ENCODE data around the gene S100PBP.

The S100PBP gene

DNA sequence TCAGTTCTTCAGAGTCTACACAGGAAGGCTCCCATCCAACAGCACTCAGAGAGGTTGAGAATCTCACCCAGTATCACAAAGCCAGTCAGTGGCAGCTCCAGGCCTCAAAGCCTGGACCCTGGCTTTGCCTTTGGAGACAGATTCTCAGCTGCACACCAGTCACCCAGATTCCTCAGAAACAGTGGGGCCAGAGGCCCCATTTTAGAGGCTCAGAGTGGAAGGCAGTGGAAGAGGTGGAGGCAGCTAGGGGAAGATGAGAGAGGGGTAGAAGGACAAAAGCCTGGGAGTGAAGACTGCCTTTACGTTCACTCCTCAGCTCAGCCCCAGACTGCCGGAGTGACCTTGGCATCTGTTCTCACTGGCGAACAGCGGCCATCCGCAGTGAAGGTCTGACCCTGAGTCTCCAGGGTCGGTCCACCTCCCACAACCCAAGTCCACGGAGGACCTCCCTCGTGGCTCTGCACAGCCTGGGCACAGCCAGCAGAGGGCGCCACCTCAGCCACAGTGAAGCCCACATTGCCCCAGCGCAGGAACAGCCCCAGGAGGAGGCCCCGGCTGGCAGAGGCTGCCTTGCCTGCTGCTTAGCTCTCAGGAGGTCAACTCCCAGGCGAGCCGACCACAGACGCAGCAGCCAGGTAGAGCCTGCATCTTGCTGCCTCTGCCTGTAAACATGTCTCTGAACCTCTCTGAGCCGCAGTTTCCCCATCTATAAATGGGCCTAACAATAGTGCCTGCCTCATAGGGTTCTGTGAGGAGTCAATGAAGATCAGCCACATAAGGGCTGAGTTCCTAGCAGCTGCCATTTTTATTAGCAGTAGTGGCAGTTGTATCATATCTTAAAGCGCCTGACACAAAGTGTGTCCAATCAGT, 59.1 kb downstream of the S100PBP start:
- H3K27me3 ChIP-seq (ENCODE audit: low read depth), result no peaks in the 10 kb centered on the region
- no peaks in the 10 kb centered on the region for H3K9me3 ChIP-seq
- H3K4me3 ChIP-seq, result no peak overlapping the region
- H3K4me1 ChIP-seq, result peaks cover 6% of the 10 kb centered on the region; the same call in 1 of the 2 replicates
- DNase-seq (ENCODE audit: low spot score in 2 of 2), result peak in 1 of 2 experiments; percentile 81
- H3K36me3 ChIP-seq (replicated peaks), result no peaks in the 10 kb centered on the region
- in situ Hi-C loops (cut with MboI; ENCODE audit: low sequenced_read_pairs), result no loop called here

DNA sequence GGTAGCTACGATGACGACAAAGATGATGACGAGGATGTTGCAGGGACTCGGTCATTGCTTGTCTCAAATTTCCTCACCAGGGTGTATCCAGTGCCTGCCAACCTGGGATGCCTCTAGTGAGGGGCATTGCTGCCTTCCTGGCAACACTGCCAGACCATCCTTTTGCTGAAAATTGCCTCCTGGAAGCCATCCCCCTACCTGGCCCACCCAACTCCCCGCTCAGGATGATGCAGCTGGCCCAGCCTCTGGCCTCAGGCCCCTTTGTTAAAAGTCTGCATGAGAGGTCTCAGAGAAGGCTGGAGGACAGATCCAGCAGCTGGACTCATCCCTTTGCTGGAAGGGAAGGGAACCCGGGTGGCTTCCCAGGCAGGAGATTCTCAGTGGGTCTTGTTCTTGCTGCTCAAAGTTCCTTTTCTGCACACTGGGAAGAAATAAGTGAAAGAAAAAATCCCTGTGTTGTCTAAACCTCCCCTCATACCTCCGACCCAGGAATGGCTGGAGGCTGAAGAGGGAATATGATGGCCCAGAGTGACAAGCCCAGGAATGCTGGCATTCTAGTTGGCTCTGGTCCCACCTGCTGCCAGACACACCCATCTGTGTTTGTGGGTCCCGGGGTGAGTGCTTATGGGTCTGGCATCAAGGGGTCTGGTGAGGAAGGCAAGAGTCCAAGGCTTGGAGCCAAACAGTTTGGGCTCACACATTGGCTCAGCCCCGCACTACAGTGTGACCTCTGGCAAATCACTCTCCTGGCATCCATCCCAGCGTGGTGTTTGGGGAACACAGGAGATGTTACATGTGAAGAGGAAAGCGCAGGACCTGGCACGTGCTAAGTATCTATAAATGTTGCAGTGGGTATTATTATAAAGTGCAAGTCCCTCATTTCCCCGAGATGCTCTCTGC, 60.0 kb downstream of the S100PBP start:
- Histone ChIP-seq H3K4me1 (peaks cover 4% of the 10 kb centered on the region; the same call in 1 of the 2 replicates), H3K9me3 (no peaks in the 10 kb centered on the region), H3K4me3 (no peak overlapping the region), H3K27me3 (ENCODE audit: low read depth) (no peaks in the 10 kb centered on the region), H3K36me3 (replicated peaks) (no peaks in the 10 kb centered on the region)
- no peak for DNase-seq (ENCODE audit: low spot score in 2 of 2)
- in situ Hi-C loops (cut with MboI; ENCODE audit: low sequenced_read_pairs), result no loop called here

DNA sequence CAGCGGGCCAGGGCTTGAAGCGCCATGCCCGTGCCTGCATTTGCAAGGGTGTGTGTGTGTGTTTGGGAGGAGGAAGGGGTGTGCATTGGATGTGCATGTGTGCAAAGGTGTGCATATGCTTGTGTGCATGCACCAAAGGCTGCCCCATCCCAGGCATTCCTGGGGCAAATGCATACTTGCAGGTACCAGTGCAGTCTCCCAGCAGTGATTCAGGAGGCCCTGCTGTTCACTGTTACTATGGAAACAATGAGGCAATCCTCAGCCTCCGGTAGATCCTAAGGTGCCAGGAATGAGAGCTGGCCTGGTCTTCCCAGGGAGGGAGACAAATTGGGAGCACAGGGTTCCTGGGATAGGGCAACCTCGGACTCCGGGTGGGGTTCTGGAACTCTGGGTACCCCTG, 60.7 kb downstream of the S100PBP start:
- in situ Hi-C loops (cut with MboI; ENCODE audit: low sequenced_read_pairs), result no loop called here
- DNase-seq (ENCODE audit: low spot score in 2 of 2), result no peak
- Histone ChIP-seq H3K9me3 (no peaks in the 10 kb centered on the region), H3K27me3 (ENCODE audit: low read depth) (no peaks in the 10 kb centered on the region), H3K4me1 (no peaks in the 10 kb centered on the region), H3K36me3 (replicated peaks) (no peaks in the 10 kb centered on the region), H3K4me3 (no peak overlapping the region)

DNA sequence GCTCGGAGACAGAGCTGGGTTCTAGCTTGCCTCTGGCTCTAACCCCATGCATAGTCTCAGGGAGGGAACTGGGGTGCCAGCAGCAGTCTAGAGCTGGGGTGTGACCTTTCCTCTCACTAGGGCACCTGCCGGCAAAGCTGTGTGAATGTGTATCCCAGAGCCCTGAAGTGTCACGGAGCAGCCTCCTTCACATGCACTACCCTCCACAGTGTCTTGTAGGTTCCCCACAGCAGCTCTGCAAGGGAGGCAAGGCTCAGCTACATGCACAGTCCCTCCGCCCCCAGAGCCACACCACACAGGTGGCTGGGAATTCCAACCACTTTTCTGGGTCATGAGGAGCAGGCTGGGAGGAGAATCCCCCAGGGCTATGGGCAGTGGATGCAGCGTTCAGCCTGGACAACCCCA, 61.2 kb downstream of the S100PBP start:
- Histone ChIP-seq H3K36me3 (replicated peaks) (no peaks in the 10 kb centered on the region), H3K27me3 (ENCODE audit: low read depth) (no peaks in the 10 kb centered on the region), H3K4me1 (no peaks in the 10 kb centered on the region), H3K9me3 (no peaks in the 10 kb centered on the region), H3K4me3 (no peak overlapping the region)
- in situ Hi-C loops (cut with MboI; ENCODE audit: low sequenced_read_pairs), result no loop called here
- DNase-seq (ENCODE audit: low spot score in 2 of 2), result no peak

DNA sequence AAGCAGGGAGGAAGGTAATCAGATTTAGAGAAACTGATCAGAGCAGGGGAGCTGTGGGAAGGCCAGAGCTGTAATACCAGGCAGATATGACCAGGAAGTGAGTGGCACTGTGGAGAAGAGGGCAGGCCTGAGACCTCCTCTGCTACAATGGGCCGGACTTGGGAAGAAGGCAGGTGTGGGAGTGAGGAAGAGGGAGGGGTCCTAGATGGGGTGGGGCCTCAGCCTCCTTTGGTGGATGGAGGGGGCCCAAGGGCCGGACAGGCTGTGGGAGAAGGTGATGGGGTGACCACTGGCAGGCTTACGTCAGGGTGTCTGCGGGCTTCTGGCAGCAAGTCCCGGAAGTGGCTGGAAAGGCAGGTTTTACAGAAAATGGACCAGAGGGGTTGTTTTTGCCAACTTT, 63.8 kb downstream of the S100PBP start:
- H3K27me3 ChIP-seq (ENCODE audit: low read depth), result peaks cover 14% of the 10 kb centered on the region
- DNase-seq (ENCODE audit: low spot score in 2 of 2), result no peak
- no peaks in the 10 kb centered on the region for H3K36me3 ChIP-seq (replicated peaks)
- no peaks in the 10 kb centered on the region for H3K9me3 ChIP-seq
- no peaks in the 10 kb centered on the region for H3K4me1 ChIP-seq
- in situ Hi-C loops (cut with MboI; ENCODE audit: low sequenced_read_pairs), result no loop called here
- no peak overlapping the region for H3K4me3 ChIP-seq

DNA sequence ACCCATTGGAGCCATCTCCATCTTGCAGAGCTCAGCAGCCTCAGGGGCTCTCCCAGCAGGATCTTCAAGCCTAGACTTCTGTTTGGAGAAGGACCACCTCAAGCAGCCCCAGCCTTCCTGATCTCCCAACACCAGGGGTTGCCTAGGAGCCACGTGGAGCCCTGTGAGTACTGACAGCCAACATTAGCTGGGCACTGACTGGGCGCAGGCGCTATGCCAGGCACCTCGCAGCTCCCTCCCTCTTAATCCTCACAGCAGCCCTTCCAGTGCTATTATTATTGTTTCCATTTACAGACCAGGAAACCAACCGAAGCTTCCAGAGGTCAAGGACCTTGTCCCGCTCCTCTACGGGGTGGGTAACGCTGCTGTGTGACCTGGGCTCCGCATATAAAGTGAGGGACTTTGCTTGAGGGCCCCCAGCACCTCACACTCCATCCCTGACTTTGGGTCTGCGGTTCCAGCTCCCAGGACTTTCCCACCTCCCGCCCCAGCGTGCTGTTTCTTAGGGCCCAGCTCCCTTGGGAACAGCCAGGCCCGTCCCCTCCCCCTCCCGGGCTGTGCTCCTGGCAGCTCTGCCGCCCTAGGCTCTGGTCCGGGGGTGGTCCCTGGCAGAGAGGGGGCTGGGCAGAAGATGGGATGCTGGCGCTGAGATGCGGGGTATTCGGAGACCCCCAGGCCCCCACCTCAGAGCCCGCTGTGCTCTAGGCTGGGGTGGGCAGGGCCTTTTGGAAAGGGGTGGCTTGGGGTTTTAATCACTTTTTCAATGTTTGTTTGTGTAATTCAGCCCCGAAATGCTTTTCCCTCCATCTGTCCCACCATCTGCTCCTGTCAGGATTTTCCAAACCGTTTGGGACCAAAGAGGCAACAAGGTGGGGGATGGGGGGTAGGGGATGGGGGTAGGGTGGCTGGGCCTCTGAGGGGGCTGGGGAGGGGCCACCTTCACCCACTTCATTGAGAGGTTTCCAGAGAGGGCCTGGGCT, 64.7 kb downstream of the S100PBP start:
- peaks cover 20% of the 10 kb centered on the region for H3K27me3 ChIP-seq (ENCODE audit: low read depth)
- no peaks in the 10 kb centered on the region for H3K9me3 ChIP-seq
- H3K4me1 ChIP-seq, result no peaks in the 10 kb centered on the region
- in situ Hi-C loops (cut with MboI; ENCODE audit: low sequenced_read_pairs), result no loop called here
- no peak overlapping the region for H3K4me3 ChIP-seq
- H3K36me3 ChIP-seq (replicated peaks), result no peaks in the 10 kb centered on the region
- DNase-seq (ENCODE audit: low spot score in 2 of 2), result no peak

DNA sequence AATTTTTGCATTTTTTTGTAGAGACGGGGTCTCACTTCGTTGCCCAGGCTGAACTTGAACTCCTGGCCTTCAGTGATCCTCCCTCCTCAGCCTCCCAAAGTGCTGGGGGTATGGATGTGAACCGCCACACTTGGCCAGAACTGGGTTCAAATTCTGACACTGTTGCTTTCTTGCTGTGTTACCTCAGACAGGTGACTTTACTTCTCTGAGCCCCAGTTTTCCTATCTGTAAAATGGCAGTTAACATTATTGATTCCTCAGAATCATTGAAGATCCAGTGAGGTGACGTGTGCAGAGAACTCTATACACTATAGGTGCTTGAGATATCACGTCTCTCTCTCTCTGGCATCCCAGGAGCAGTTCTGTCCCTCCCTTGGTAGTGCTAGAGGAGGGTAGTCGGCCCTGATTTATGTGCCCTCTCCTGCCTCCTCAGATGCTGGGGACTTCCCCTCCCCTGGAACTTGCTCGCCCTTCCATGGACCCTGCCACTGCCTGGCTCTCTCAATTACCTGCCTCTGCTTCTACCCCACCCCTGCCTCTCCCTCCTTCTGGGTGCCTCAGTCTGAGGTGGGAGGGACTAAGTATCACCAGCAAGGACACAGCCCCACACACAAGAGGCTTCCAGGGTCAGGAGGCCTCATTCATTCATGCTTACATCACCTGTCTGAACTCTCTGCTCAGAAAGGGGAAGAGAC, 66.0 kb downstream of the S100PBP start:
- Histone ChIP-seq H3K4me3 (no peak overlapping the region), H3K9me3 (no peaks in the 10 kb centered on the region), H3K4me1 (no peaks in the 10 kb centered on the region), H3K36me3 (replicated peaks) (no peaks in the 10 kb centered on the region), H3K27me3 (ENCODE audit: low read depth) (peaks cover 24% of the 10 kb centered on the region)
- no peak for DNase-seq (ENCODE audit: low spot score in 2 of 2)
- in situ Hi-C loops (cut with MboI; ENCODE audit: low sequenced_read_pairs), result no loop called here

DNA sequence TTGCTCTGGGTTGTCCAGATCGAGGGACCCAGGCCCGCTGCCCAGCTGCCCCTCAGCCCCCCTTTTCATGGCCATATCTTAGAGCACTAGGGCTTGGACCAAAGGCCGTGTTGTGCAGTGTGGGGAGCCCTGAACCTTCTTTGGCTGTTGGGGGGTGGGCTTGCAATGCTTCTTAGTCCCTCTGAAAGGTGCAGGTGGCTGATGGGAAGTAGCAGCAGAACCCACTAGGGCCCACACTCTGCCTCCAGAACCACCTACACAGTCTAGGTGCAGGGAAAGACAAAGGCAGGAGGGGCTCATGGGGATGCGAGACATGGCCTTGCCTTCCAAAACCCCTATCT, 66.5 kb downstream of the S100PBP start:
- Histone ChIP-seq H3K27me3 (ENCODE audit: low read depth) (peaks cover 24% of the 10 kb centered on the region), H3K4me1 (no peaks in the 10 kb centered on the region), H3K36me3 (replicated peaks) (no peaks in the 10 kb centered on the region), H3K4me3 (no peak overlapping the region), H3K9me3 (no peaks in the 10 kb centered on the region)
- in situ Hi-C loops (cut with MboI; ENCODE audit: low sequenced_read_pairs), result no loop called here
- no peak for DNase-seq (ENCODE audit: low spot score in 2 of 2)

DNA sequence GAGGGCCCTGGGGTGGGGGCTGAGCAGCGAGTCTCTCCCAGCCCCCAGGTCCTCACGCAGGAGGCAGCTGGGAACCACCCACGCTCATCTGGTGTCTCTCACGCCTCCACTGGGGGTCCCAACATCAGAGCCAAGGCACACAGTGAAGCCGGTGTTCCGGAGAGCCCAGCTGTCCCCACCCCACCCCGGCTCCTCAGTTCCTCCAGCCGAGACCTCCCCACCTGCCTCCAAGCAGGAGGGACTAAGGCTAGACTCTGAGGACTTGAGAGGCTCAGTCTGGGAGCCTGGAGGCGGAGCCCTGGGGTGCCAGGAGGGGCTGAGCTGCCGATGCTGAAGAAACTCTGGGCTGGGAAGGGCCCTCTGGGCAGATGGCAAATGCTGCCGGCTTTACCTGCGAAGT, 67.3 kb downstream of the S100PBP start:
- Histone ChIP-seq H3K36me3 (replicated peaks) (no peaks in the 10 kb centered on the region), H3K9me3 (no peaks in the 10 kb centered on the region), H3K4me1 (no peaks in the 10 kb centered on the region), H3K27me3 (ENCODE audit: low read depth) (peaks cover 24% of the 10 kb centered on the region), H3K4me3 (no peak overlapping the region)
- no peak for DNase-seq (ENCODE audit: low spot score in 2 of 2)
- in situ Hi-C loops (cut with MboI; ENCODE audit: low sequenced_read_pairs), result no loop called here

DNA sequence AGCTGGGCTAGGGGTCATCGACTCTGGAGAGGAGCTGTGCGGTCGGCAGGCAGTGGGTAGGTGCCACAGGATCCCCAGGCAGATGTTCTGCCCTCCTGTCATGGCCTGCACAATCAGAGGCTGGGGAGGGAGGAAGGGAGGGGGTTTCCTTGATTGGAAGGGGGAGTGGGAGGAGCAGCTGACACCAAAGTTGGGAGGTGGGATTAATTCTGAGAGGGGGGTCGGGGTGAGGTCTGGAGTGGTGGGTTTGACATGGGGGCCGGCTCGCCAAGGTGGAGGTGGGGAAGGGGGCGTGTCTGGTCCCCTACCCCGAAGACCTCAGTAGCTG, 68.2 kb downstream of the S100PBP start:
- Histone ChIP-seq H3K4me1 (no peaks in the 10 kb centered on the region), H3K27me3 (ENCODE audit: low read depth) (peaks cover 27% of the 10 kb centered on the region), H3K36me3 (replicated peaks) (no peaks in the 10 kb centered on the region), H3K4me3 (no peak overlapping the region), H3K9me3 (no peaks in the 10 kb centered on the region)
- no peak for DNase-seq (ENCODE audit: low spot score in 2 of 2)
- in situ Hi-C loops (cut with MboI; ENCODE audit: low sequenced_read_pairs), result no loop called here

DNA sequence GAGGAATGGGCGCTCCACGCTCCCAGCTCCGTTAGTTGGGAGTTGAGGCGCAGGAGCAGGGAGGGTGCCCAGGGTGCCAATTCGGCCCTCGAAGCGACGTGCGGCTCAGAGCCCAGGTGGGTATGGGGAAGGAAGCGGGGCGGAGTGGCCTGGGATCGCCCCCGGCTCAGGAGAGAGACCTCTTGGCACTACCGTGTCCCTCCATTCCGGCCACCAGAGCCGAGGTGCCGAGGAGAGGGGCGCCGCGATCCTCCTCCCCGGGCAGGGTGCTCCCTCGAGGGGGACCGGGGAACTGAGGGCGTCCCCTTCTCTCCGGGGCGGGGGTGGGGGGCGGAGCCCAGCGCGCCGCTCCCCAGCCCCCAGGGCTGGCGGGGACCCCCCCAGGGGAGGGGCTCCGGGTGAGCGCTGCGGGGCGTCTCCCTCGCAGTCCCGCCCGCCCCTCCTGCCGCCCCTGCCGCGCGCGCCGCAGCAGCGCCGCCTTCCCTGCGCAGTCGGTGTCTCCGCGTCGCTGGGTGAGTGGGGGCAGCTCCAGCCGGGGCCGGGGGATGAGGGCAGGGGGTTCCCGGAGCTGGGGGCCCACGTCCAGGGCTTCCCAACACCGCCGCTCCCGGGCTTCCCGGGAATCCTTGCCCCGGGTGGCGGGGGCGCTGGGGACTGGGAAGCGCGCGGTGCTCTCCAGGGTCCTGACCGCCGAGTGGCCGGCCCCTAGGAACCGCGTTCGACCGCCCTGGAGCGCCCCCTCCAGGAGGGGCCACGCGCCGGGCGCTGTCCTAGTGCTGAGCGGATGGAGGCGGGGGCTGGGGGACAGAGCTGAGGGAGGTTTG, 68.8 kb downstream of the S100PBP start, which contains the start of gene HPCA:
TSS of gene HPCA (plus strand) at position 488 of the 824 bp plus-strand sequence. CDS start 2,408 bp downstream, outside the sequence.
- no peaks in the 10 kb centered on the region for H3K36me3 ChIP-seq (replicated peaks)
- peaks cover 27% of the 10 kb centered on the region for H3K27me3 ChIP-seq (ENCODE audit: low read depth)
- 0 out of 2 replicates have a peak within 1 kb of the TSS, but pooled peaks have one; percentile 8 for H3K4me3 ChIP-seq
- peak; percentile 49 to 89 for DNase-seq (ENCODE audit: low spot score in 2 of 2)
- no peaks in the 10 kb centered on the region for H3K4me1 ChIP-seq
- in situ Hi-C loops (cut with MboI; ENCODE audit: low sequenced_read_pairs), result no loop called here
- no peaks in the 10 kb centered on the region for H3K9me3 ChIP-seq

DNA sequence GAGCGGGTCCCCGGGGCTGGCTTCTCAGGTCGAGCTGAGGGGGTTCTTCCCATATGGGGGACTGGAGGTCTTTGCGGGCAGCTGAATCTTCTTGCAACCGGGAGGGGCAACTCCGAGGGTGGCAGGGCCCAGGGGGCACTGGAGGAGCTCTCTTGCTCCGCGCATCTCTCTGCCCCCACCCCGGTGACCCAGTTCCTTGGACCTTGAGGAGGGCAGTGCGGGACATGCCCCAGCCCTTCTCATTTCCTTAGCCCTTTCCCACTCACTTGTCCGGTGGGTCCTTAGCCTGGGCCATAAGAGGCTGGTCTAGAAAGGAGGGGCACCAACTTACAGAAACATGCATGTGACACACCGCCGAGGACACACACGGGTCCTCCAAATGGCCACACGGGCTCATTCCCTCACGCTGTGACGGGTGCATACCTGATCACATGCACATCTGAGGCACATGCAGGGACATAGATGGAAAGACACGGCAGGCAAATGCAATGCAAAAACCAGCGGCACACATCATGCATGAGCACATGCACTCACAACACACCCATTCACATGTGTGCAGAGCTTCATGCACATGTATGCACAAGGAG, 69.5 kb downstream of the S100PBP start:
- no peak for DNase-seq (ENCODE audit: low spot score in 2 of 2)
- Histone ChIP-seq H3K4me3 (no peak overlapping the region), H3K9me3 (no peaks in the 10 kb centered on the region), H3K4me1 (no peaks in the 10 kb centered on the region), H3K27me3 (ENCODE audit: low read depth) (peaks cover 27% of the 10 kb centered on the region), H3K36me3 (replicated peaks) (no peaks in the 10 kb centered on the region)
- in situ Hi-C loops (cut with MboI; ENCODE audit: low sequenced_read_pairs), result no loop called here
